IPS-NIHi11 (cell line): Measurements from ENCODE around the gene KRTAP25-1.

Experiments used
- DNase-seq: peaks from one replicate; pipeline ENCODE4 v3.0.0; 2012; ENCODE audit warnings: mixed read lengths, low spot score

The KRTAP25-1 gene

DNA sequence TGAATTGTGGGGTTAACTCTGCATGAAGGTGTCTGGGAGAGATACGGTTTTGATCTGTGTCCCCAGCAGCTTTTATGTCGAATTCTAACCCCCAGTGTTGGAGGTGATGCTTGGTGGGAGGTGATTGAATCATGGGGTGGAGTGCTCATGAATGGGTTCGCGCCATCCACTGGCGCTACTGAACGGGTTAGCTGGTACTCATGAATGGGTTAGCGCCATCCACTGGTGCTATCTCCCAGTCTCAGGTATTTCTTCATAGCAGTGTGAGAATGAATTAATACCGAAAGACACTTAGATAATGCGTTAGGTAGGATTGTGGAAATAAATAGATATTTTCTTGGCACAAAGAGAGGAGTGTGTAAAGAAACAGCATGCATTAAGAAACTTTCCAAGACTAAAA lies 40.5 kb downstream of the KRTAP25-1 start:
- DNase-seq = no peak

DNA sequence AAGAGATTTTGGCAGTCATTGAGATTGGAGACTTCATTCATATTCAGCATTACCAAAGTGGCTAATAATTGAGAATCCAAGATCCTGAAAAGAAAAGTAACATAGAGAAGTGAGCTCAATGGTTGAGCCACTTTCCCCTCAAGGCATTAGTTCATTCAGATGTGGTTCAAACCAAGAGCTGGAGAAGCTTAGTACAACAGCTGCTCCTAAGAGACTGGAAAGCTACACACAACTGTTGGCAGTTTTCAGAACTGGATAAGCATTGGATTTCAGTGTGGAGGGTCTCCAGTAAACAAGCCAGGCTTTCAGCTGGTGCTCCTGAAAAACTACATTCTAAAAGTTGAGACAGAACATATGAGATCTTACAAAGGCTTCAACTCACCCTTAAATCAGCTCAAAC lies 44.3 kb downstream of the KRTAP25-1 start:
- DNase-seq = no peak

DNA sequence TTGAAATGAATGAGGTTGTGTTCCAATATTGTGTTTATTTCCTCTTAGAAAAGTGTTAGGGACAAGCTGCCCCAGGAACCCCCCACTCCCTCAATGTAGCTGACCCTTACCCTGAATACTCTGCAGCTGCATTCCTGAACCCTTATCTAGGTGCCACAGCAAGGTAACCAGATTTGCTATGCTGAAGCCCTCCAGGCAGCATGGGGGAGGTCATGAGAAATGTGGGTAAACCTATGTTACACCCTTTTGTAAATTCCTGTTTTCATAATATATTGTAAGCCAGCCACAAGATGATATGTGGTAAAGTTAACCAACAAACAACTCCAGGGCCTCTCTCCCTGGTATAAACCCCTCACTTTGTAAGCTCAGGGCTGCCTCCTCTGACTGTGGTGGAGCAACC lies 45.6 kb downstream of the KRTAP25-1 start:
- DNase-seq = no peak

DNA sequence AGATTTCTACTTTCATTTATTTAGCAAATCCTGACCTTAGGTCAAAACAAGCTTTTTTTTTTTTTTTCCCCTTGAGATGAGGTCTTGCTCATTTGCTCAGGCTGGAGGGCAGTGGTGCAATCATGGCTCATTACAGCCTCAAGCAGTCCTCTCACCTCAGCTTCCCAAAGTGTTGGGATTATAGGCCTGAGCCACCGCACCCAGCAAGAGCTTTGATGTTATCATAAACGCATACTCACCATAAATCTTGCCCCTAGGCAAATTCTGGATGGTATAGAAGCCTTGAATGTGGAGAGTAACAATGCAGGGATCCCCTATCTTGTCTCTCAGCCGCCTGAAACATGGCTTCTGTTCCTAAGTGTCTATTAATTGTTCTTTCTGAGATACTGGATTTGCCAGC lies 48.7 kb downstream of the KRTAP25-1 start:
- DNase-seq = no peak
